Effector CD4-positive, alpha-beta T cell (primary cell): Measurements from ENCODE around the gene DDB1.
A peak's percentile ranks its signal among the peaks of the same experiment; 100 is the strongest.

Experiments
- DNase-seq: peaks from one replicate; pipeline ENCODE4 v3.0.0-alpha.2; 2020

The DDB1 gene

GRCh38 chr11:61354208-61354607 lies 21.3 kb upstream of the DDB1 start:
- DNase-seq = no peak

GRCh38 chr11:61353131-61354067 lies 20.5 kb upstream of the DDB1 start:
- DNase-seq = no peak

GRCh38 chr11:61352038-61352437 lies 19.1 kb upstream of the DDB1 start:
- DNase-seq = no peak

- DNase-seq = no peak
These were observed 17.9 kb upstream of the DDB1 start for GRCh38 chr11:61350803-61351202.

- DNase-seq = no peak
These were observed 17.4 kb upstream of the DDB1 start for GRCh38 chr11:61350336-61350735.

- DNase-seq = no peak
These were observed 17.0 kb upstream of the DDB1 start for GRCh38 chr11:61349916-61350315.

GRCh38 chr11:61349189-61349751 lies 16.4 kb upstream of the DDB1 start:
- no peak for DNase-seq

- DNase-seq = no peak
These were observed 15.1 kb upstream of the DDB1 start for GRCh38 chr11:61347916-61348461.

GRCh38 chr11:61345954-61346843 lies 13.3 kb upstream of the DDB1 start:
- no peak for DNase-seq

- no peak for DNase-seq
These were observed 12.3 kb upstream of the DDB1 start for GRCh38 chr11:61345170-61345610.

- no peak for DNase-seq
These were observed 11.2 kb upstream of the DDB1 start for GRCh38 chr11:61343792-61344745.

GRCh38 chr11:61342207-61342803 lies 9.4 kb upstream of the DDB1 start:
- no peak for DNase-seq

GRCh38 chr11:61341706-61342105 lies 8.8 kb upstream of the DDB1 start:
- no peak for DNase-seq

- no peak for DNase-seq
These were observed 8.1 kb upstream of the DDB1 start for GRCh38 chr11:61340979-61341378.

- no peak for DNase-seq
These were observed 6.6 kb upstream of the DDB1 start for GRCh38 chr11:61339490-61339878.

GRCh38 chr11:61338783-61339489 lies 6.0 kb upstream of the DDB1 start:
- no peak for DNase-seq

- DNase-seq = no peak
These were observed 5.0 kb upstream of the DDB1 start for GRCh38 chr11:61337706-61338470.

GRCh38 chr11:61336171-61336935 lies 3.4 kb upstream of the DDB1 start:
- DNase-seq = peak; percentile 76

- no peak for DNase-seq
These were observed 2.4 kb upstream of the DDB1 start for GRCh38 chr11:61335355-61335710.
